NCI-H345 treated with DMSO at 0.1 percent for 48 hours (cell line): ENCODE measurements around the gene OR10V1.
"Not testable (repeated sequence)": the region's sequence is repeated elsewhere in the genome, so short reads cannot be mapped to it uniquely, and the experiment has no call there.

Source experiments
- DNase-seq: peaks from one replicate; lab custom pipeline; 2025; ENCODE audit not compliant: unreplicated experiment; lab: John Stamatoyannopoulos, UW

Gene OR10V1

GRCh38 chr11:59710136-59710847 is 3.4 kb downstream of the OR10V1 start:
- no peak for DNase-seq

- no peak for DNase-seq
Measured at GRCh38 chr11:59708537-59708936, 5.1 kb downstream of the OR10V1 start.

DNA sequence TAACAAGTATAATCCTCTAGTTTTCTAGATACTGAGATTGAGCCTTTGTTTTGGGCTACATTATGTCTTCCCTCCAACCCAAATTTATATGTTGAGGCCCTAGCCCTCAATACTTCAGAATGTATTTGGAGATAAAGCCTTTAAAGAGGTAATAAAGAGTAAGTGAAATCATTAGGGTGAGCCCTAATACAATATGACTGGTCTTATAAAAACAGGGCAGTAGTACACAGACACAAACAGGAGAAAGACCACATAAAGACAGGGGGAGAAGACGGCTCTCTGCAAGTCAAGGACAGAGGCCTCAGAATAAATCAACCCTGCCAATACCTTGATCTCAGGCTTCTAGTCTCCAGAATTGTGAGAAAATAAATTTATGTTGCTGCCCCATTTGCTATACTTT is 6.3 kb downstream of the OR10V1 start:
- no peak for DNase-seq

DNA sequence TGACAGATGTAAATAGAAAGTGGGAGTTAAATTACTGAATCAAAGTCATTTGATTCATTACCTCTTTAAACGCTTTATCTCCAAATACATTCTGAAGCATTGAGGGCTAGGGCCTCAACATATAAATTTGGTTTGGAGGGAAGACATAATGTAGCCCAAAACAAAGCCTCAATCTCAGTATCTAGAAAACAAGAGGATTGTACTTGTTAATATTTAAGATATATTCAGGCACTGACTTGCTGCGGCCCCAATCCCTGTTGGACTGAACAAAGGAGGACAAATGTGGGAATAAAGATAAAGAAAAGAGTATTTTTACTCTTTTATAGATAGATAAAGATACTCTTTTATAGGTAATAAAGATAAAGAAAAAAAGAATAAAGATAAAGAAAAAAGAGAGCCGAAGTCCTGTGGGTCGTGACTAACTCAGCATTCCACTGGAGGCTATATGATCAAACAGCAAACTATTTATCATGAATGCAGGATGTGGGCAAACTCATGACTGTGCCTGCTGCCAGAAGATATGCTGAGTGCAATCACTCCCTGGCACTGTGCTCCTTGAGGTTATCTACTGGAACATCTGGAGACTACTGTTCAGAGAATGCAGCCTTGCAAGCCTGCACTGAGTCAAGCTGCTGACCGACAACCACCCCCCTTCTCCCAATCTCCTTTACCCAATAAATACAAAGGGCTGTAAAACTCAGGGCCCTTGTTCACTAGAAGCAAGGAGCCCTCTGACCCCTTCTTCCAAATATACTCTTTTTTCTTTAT is 6.9 kb downstream of the OR10V1 start:
- DNase-seq, result no peak

DNA sequence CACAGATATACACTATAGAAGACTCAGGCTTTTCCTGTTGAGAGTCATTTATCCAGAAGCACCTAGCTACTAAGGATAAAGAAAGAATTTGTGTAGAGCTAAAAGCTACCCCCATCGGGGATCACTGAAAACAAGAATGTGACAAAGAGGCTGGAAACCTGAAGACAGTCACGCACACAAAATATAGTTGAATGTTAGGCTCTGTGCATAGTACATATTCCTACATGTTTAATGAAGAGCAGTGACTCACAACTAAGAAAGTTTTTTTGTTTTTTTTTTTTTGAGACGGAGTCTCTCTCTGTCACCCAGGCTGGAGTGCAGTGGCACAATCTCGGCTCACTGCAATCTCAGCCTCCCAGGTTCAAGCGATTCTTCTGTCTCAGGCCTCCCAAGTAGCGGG is 8.4 kb downstream of the OR10V1 start:
- DNase-seq, result no peak

GRCh38 chr11:59703515-59703914 is 10.1 kb downstream of the OR10V1 start:
- not testable (repeated sequence) for DNase-seq

DNA sequence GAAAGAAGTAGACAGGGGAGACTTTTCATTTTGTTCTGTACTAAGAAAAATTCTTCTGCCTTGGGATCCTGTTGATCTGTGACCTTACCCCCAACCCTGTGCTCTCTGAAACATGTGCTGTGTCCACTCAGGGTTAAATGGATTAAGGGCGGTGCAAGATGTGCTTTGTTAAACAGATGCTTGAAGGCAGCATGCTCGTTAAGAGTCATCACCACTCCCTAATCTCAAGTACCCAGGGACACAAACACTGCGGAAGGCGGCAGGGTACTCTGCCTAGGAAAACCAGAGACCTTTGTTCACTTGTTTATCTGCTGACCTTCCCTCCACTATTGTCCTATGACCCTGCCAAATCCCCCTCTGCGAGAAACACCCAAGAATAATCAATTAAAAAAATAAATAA is 13.5 kb downstream of the OR10V1 start:
- not testable (repeated sequence) for DNase-seq

GRCh38 chr11:59698506-59698905 is 15.1 kb downstream of the OR10V1 start:
- no peak for DNase-seq

- DNase-seq, result no peak
Measured at GRCh38 chr11:59692915-59693314, 20.7 kb downstream of the OR10V1 start.

DNA sequence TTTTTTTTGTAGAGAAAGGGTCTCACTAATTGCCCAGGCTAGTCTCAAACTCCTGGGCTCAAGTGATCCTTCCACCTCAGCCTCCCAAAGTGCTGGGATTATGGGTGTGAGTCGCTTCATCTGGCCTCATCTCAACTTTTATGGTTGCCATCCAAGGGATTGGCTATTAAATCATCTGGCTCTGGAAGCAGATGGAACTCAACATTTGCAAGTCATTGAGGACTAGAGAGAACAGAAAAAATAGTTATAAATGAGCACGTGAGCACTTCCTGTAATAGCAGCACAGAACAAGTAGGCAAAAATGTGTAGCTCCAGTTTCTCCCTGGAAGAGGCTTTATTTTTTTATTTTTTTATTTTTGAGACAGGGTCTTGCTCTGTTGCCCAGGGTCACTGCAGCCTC is 22.5 kb downstream of the OR10V1 start:
- no peak for DNase-seq

DNA sequence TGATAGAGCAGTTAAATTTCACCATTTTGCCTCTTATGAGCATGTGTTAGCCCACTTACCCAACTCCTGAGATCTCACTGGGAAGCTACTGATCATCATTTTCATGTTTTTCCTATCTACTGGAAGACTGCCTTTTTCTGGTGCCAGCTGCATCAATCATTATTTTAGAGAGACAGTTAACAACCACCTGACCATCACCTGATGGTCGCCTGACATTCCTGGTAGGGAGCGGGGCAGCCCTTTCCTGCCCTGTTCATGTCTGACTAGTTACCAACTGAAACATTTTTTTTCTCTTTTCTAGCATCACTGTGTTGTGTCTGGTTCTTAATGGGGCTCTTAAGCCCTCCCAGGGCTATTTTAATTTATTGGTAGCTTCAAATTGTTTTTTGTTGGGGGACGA is 24.6 kb downstream of the OR10V1 start:
- DNase-seq, result no peak

- not testable (repeated sequence) for DNase-seq
Measured at GRCh38 chr11:59681260-59681725, 32.4 kb downstream of the OR10V1 start.

DNA sequence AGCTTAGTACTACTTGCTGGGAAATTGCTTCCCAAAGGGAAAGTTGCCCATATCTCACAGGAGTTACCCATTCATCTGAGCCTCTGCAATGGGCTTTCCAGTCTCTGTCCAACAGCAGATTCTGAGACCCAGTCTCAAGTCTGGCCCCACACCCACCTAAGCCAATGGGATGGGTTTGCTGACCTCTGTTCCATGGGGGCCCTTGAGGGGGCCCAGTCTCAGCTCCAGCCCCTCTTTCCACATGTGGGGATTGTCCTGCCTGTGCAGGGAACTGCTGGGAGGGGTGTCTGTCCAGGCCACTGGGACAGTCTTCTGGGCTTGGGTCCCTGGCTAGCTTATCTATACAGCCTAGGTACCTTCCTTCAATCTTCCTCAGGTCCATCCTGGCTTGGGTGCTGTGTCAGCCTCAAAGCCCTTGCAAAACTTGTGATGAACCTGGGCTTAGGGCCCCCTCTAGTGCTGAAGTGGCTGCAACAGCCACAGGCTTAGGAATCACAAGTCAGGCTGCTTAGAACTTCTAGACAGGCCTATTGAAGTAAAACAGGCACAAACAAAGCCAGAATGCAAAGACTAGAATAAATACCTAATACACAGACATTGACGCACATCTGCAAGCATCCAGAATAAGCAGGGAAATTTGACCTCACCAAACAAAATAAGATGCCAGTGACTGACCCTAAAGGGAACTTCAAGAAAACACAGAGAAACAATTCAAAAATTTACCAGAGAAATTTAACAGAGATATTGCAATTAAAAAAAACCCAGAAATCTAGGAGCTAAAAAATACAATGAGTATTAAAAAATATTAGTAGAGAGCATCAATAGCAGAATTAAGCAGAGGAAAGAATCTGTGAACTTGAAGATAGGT is 33.1 kb downstream of the OR10V1 start:
- DNase-seq, result peak; percentile 35

DNA sequence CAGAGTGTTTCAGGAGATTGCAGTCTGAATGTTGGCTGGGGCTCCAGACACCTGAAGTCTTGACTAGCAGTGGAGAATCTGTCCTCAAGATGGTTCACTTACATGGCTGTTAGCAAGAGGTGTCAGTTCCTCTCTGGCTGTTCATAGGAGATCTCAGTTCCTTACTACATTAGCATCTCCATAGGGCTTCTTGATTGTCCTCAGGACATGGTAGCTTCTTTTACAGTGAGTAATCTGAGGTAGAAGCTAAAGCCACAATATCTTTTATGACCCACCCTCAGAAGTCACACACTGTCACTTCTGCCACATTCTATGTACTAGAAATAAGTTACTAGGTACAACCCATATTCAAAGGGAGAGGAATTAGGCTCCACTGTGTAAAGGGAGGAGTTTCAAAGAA is 34.3 kb downstream of the OR10V1 start:
- DNase-seq, result no peak

DNA sequence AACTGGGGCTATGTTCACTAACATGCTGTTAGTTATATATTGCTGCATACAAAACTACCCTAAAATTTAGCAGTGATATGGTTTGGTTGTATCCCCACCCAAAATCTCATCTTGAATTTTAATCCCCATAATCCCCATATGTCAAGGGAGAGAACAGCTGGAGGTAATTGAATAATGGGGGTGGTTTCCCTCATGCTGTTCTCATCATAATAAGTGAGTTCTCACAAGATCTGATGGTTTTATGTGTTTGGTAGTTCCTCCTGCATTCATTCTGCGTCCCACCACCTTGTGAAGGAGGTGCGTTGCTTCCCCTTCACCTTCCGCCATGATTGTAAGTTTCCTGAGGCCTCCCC is 34.9 kb downstream of the OR10V1 start:
- no peak for DNase-seq

GRCh38 chr11:59678118-59678812 is 35.4 kb downstream of the OR10V1 start:
- no peak for DNase-seq

GRCh38 chr11:59676205-59676604 is 37.4 kb downstream of the OR10V1 start:
- DNase-seq, result no peak

GRCh38 chr11:59674291-59674690 is 39.4 kb downstream of the OR10V1 start:
- DNase-seq, result no peak

DNA sequence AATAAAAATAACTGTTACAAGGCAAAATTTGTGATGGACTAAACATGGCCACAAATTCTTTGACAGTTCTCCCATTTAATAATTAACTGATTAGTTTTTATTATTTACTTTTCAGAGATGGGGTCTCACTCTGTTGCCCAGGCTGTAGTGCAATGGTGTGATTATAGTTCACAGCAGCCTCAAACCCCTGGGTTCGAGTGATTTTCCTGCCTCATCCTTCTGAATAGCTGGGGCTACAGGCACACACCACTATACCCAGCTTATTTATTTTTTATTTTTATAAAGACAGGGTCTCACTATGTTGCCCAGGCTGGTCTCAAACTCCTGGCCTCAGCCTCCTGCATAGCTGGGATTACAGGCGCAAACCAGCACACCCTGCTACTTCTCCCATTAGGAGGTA is 40.4 kb downstream of the OR10V1 start:
- DNase-seq, result no peak

- DNase-seq, result no peak
Measured at GRCh38 chr11:59671471-59671870, 42.2 kb downstream of the OR10V1 start.

DNA sequence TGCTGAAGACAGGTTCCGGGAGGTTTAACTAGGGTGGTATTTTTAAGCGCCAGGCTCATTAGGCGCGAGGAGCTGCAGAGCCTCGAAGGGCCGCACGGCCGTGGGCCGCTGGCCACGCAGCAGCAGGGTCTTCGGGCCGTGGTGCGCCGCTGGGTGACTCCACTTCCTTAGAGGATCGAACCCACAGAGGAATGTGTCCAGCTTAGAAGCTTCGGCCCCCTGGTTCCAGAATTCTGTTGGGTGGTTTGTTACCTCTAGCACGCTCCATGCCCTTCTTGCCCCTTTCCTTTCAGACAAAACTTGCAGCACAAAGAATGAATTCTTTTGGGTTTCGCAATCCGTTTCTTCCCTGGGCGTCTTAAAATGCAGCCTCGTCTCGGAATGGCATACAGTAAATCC is 44.0 kb downstream of the OR10V1 start:
- DNase-seq, result no peak
